ENCODE data around the gene TJP1.
"Not testable (repeated sequence)": the region's sequence is repeated elsewhere in the genome, so short reads cannot be mapped to it uniquely, and the experiment has no call there.

Gene TJP1

GRCh38 chr15:29675791-29676301, 146.4 kb downstream of the TJP1 start:
- DNase-seq = no peak
- Histone ChIP-seq H3K27ac (no peak overlapping the region), H3K36me3 (no peaks in the 10 kb centered on the region), H3K9me3 (ENCODE audit: severe bottlenecking) (no peaks in the 10 kb centered on the region), H3K4me3 (ENCODE audit: low read depth, low read length) (no peak overlapping the region), H3K27me3 (ENCODE audit: insufficient read depth, low read depth, severe bottlenecking) (no peaks in the 10 kb centered on the region)
- TF ChIP-seq CTCF (IDR thresholded peaks at IDR 0.05; ENCODE audit: low read depth, low read length) = no peak

GRCh38 chr15:29674661-29675533, 147.4 kb downstream of the TJP1 start:
- H3K27me3 ChIP-seq (ENCODE audit: insufficient read depth, low read depth, severe bottlenecking) = no peaks in the 10 kb centered on the region
- TF ChIP-seq CTCF (IDR thresholded peaks at IDR 0.05; ENCODE audit: low read depth, low read length) = no peak
- H3K36me3 ChIP-seq = no peaks in the 10 kb centered on the region
- H3K4me3 ChIP-seq (ENCODE audit: low read depth, low read length) = no peak overlapping the region
- no peak for DNase-seq
- H3K9me3 ChIP-seq (ENCODE audit: severe bottlenecking) = no peaks in the 10 kb centered on the region
- H3K27ac ChIP-seq = no peak overlapping the region

DNA sequence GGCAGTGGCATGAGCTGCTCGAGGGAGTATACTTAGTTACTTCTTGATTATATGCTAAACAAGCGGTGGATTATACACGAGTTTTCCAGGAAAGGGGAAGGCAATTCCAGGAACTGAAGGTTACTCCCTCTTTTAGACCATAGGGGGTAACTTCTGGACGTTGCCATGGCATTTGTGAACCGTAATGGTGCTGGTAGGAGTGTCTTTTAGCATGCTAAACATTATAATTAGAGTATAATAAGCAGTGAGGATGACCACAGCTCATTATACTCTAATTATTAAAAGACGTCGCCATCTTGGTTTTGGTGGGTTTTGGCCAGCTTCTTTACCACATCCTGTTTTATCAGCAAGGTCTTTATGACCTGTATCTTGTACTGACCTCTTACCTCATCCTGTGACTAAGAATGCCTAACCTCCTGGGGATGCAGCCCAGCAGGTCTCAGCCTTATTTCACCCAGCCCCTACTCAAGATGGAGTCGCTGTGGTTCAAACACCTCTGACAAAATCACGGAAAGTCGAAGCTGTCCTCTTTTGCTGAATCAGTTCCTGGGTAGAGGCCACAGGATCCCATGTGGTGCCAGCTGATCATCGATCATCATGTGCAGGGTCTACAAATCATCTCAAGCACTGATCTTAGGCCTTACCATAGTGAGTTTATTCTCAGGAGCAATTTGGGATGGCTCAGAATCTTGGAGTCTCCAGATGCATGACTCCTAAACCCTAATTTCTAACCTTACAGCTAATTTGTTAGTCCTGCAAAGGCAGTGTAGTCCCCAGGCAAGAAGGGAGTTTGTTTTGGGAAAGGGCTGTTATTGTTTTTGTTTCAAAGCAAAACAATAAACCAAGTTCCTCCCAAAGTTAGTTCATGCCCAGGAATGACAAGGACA, 149.1 kb downstream of the TJP1 start:
- TF ChIP-seq CTCF (IDR thresholded peaks at IDR 0.05; ENCODE audit: low read depth, low read length) = no peak
- Histone ChIP-seq H3K27ac (no peak overlapping the region), H3K9me3 (ENCODE audit: severe bottlenecking) (no peaks in the 10 kb centered on the region), H3K36me3 (no peaks in the 10 kb centered on the region), H3K4me3 (ENCODE audit: low read depth, low read length) (no peak overlapping the region), H3K27me3 (ENCODE audit: insufficient read depth, low read depth, severe bottlenecking) (no peaks in the 10 kb centered on the region)
- DNase-seq = no peak

DNA sequence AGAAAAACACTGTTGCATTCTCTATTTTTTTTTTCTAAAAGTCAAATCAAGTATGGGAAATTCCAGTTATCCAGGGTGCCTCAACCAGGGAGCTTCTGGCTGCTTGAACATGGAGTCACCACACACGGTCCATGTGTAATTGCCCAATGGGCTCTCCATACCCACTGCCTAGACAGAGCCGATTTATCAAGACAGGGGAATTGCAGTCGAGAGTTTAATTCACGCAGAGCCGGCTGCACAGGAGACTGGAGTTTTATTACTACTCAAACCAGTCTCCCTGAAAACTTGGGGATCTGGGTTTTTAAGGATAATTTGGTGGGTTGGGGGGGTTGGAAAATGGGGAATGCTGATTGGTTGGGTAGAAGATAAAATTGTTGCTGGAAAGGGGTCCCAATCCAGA, 149.8 kb downstream of the TJP1 start:
- Histone ChIP-seq H3K27me3 (ENCODE audit: insufficient read depth, low read depth, severe bottlenecking) (no peaks in the 10 kb centered on the region), H3K9me3 (ENCODE audit: severe bottlenecking) (no peaks in the 10 kb centered on the region), H3K36me3 (no peaks in the 10 kb centered on the region), H3K4me3 (ENCODE audit: low read depth, low read length) (no peak overlapping the region), H3K27ac (no peak overlapping the region)
- no peak for DNase-seq
- TF ChIP-seq CTCF (IDR thresholded peaks at IDR 0.05; ENCODE audit: low read depth, low read length) = no peak

GRCh38 chr15:29672046-29672445, 150.2 kb downstream of the TJP1 start:
- H3K9me3 ChIP-seq (ENCODE audit: severe bottlenecking); H3K27me3 ChIP-seq (ENCODE audit: insufficient read depth, low read depth, severe bottlenecking); H3K4me3 ChIP-seq (ENCODE audit: low read depth, low read length); H3K27ac ChIP-seq; DNase-seq; H3K36me3 ChIP-seq: not testable (repeated sequence)
